ENCODE results near the gene TMEM39B.

DNA sequence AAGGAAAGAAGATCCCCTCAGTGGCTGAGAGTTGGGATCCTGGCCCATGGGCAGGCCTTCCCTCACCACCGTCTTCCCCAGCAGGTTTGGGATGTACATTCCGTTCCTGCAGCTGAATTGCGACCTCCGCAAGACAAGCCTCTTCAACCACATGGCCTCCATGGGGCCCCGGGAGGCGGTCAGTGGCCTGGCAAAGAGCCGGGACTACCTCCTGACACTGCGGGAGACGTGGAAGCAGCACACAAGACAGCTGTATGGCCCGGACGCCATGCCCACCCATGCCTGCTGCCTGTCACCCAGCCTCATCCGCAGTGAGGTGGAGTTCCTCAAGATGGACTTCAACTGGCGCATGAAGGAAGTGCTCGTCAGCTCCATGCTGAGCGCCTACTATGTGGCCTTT is 18.9 kb downstream of the TMEM39B start:
- TF ChIP-seq, protein P1, sequence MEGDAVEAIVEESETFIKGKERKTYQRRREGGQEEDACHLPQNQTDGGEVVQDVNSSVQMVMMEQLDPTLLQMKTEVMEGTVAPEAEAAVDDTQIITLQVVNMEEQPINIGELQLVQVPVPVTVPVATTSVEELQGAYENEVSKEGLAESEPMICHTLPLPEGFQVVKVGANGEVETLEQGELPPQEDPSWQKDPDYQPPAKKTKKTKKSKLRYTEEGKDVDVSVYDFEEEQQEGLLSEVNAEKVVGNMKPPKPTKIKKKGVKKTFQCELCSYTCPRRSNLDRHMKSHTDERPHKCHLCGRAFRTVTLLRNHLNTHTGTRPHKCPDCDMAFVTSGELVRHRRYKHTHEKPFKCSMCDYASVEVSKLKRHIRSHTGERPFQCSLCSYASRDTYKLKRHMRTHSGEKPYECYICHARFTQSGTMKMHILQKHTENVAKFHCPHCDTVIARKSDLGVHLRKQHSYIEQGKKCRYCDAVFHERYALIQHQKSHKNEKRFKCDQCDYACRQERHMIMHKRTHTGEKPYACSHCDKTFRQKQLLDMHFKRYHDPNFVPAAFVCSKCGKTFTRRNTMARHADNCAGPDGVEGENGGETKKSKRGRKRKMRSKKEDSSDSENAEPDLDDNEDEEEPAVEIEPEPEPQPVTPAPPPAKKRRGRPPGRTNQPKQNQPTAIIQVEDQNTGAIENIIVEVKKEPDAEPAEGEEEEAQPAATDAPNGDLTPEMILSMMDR (IDR thresholded peaks at IDR 0.05) = no peak
- TF ChIP-seq POLR2A (IDR thresholded peaks at IDR 0.05) = no peak

All from thyroid gland (tissue), 4 donors.